ENCODE measurements around the gene C16orf90. TPM values are rescaled to one million over a fixed set of nuclear protein-coding genes. Genes with fewer than 3 reads are reported as not detected.

C16orf90 gene
- total RNA-seq, 2 donors from 2014 or later: not detected

DNA sequence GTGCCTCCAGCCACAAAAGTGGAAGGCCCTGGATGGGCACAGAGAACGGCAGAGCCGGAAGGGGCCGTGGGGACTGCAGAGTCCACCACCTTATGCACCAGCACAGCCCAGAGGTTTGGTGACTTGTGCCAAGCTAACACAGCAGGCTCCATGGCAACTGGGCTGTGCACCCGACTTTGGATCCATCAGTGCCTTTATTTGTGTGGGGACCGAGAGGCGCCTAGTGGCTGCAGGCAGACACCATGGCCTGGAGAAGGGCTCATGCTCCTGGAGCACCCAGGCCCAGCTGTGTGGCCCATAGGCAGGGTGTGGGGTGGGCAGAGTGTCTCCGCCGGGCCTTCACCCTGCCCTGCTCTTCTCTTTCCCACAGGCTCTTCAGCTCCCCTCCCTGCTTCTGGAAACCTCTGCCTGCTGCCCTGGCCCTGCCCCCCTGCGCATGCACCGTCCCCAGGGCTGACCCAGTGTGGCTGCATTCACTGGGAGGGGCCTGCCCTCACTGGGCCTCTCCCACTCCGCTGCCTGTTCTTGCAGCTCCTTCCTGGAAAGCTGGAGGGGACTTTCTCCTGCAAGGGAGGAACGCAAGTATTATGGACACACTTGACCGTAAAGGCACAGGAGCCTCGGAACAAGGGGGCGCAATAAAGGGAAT is 10.1 kb downstream of the C16orf90 start:
- DNase-seq (no peak), ATAC-seq (no peak)
- no peaks in the 10 kb centered on the region for H3K27me3 ChIP-seq
- no peak overlapping the region for H3K4me3 ChIP-seq
- peaks cover 27 to 43% of the 10 kb centered on the region in 2 donors for H3K36me3 ChIP-seq (replicated peaks in 1 of 2; ENCODE audit: insufficient read depth in 1 of 2, low read depth in 2 of 2)
- H3K4me1 ChIP-seq: no peaks in the 10 kb centered on the region
- H3K9me3 ChIP-seq: no peaks in the 10 kb centered on the region
- no peak overlapping the region for H3K27ac ChIP-seq
- TF ChIP-seq CTCF (IDR thresholded peaks at IDR 0.05) (no peak), POLR2A (IDR thresholded peaks at IDR 0.05) (no peak)
- intact Hi-C loops (cut with DNase I): no loop called here
- 86 to 94% methylated on average over 10 to 14 of the region's 15 CpGs for WGBS, 2 donors

GRCh38 chr16:3484318-3485096 is 10.8 kb downstream of the C16orf90 start:
- no peak for ATAC-seq
- Histone ChIP-seq H3K4me3 (no peak overlapping the region), H3K36me3 (replicated peaks in 1 of 2; ENCODE audit: insufficient read depth in 1 of 2, low read depth in 2 of 2) (peaks cover 27 to 45% of the 10 kb centered on the region in 2 donors), H3K27ac (no peak overlapping the region), H3K9me3 (no peaks in the 10 kb centered on the region), H3K4me1 (no peaks in the 10 kb centered on the region), H3K27me3 (no peaks in the 10 kb centered on the region)
- WGBS, 2 donors: 92 to 97% methylated on average over 20 to 30 of the region's 30 CpGs
- DNase-seq: no peak
- TF ChIP-seq CTCF (IDR thresholded peaks at IDR 0.05) (no peak), POLR2A (IDR thresholded peaks at IDR 0.05) (no peak)
- intact Hi-C loops (cut with DNase I): no loop called here

- ATAC-seq (no peak), DNase-seq (no peak)
- WGBS, 2 donors: 92 to 96% methylated on average over 18 of the region's 18 CpGs
- intact Hi-C loops (cut with DNase I): no loop called here
- H3K27me3 ChIP-seq: no peaks in the 10 kb centered on the region
- peaks cover 27 to 48% of the 10 kb centered on the region in 2 donors for H3K36me3 ChIP-seq (replicated peaks in 1 of 2; ENCODE audit: insufficient read depth in 1 of 2, low read depth in 2 of 2)
- no peak overlapping the region for H3K27ac ChIP-seq
- H3K4me1 ChIP-seq: no peaks in the 10 kb centered on the region
- no peaks in the 10 kb centered on the region for H3K9me3 ChIP-seq
- TF ChIP-seq POLR2A (IDR thresholded peaks at IDR 0.05) (no peak), CTCF (IDR thresholded peaks at IDR 0.05) (no peak)
- H3K4me3 ChIP-seq: no peak overlapping the region
Observed at GRCh38 chr16:3482659-3483241, 12.5 kb downstream of the C16orf90 start.

DNA sequence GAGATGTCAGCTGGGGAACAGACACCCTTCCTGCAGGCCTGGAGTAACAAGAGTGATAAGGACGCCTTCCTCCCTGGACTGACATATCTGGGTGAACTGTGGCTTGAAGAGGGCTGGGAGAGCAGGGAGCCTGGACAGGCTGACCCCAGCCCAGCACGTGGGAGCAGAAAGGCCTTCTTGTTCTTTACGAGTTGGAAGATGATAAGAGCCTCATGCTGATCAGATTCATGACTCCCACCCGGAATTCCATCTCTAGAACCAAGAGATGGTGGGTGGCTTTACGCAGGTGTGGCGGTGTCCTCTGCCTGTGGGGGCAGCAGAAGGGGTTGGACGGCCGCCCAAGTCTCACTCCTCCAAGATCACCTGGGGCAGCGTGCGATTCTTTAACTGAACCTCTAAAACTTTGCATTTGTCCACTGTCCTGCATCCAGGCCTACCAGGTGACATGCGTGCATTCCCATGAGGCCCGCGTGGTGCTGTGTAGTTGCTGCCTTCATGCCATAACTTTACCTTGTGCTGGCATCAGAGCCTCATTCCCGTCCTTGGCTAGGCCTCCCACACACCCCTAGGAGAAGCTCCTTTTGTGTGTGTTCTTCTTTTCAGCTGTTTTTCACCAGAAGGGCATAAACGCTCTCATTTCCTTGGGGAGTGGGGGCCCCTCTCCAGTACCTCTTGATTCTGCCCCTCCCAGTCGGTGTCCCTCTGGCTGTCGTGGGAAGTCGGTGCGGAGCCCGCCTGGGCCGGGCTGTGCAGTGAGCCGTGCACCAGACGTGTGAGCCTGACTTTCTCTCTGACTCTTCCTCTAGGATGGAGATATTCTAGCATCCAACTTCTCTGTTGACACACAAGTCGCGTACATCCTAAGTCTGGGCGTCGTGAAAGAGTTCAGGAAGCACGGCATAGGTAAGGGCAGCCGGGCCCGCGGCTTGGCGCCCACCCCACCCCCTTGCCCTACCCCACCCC is 13.3 kb downstream of the C16orf90 start:
- H3K27me3 ChIP-seq: no peaks in the 10 kb centered on the region
- intact Hi-C loops (cut with DNase I): no loop called here
- DNase-seq (no peak), ATAC-seq (no peak)
- H3K27ac ChIP-seq: no peak overlapping the region
- no peak overlapping the region for H3K4me3 ChIP-seq
- H3K9me3 ChIP-seq: no peaks in the 10 kb centered on the region
- 90 to 91% methylated on average over 31 to 32 of the region's 32 CpGs for WGBS, 2 donors
- H3K36me3 ChIP-seq (replicated peaks in 1 of 2; ENCODE audit: insufficient read depth in 1 of 2, low read depth in 2 of 2): peaks cover 27 to 48% of the 10 kb centered on the region in 2 donors
- no peaks in the 10 kb centered on the region for H3K4me1 ChIP-seq
- TF ChIP-seq POLR2A (IDR thresholded peaks at IDR 0.05) (no peak), CTCF (IDR thresholded peaks at IDR 0.05) (no peak)
